MCF 10A (cell line): Measurements from ENCODE around the gene AGAP6. TPM values are rescaled to one million over a fixed set of nuclear protein-coding genes. Genes with fewer than 3 reads are reported as not detected.
"Not testable (repeated sequence)": the region's sequence is repeated elsewhere in the genome, so short reads cannot be mapped to it uniquely, and the experiment has no call there.

Experiments
- BruUV-seq: library from RNA; stranded (reverse); fragments of 400-500 nt; replicated peaks from 2 replicates; lab custom pipeline; 2021; lab: Mats Ljungman, UMichigan
- CTCF ChIA-PET: fragments of 300-600 bp; sonication (Branson Sonifier 250); formaldehyde crosslinking; extraction: SDS; loops from one replicate; lab custom pipeline; 2021; ENCODE audit warnings: antibody characterized with exemption, inconsistent platforms; lab: Yijun Ruan, JAX
- POLR2A ChIA-PET: fragments of 300-600, 350-650 bp; sonication (Branson Sonifier 250); formaldehyde crosslinking; extraction: SDS; loops from one replicate; lab custom pipeline; 2020; ENCODE audit warnings: antibody characterized with exemption, inconsistent platforms; lab: Yijun Ruan, JAX
- DNase-seq: peaks from one replicate; pipeline ENCODE4 v3.0.0-alpha.2; 2018; ENCODE audit not compliant: unreplicated experiment
- H3K27ac Mint-ChIP-seq: one replicate; pipeline ENCODE4 v1.8.0; 2022; ENCODE audit warnings: mild to moderate bottlenecking, low read depth, mixed read lengths; ENCODE audit not compliant: unreplicated experiment
- H3K27me3 Mint-ChIP-seq: one replicate; pipeline ENCODE4 v1.8.0; 2022; ENCODE audit warnings: mixed read lengths; ENCODE audit not compliant: insufficient read depth, unreplicated experiment
- H3K36me3 Mint-ChIP-seq: one replicate; pipeline ENCODE4 v1.8.0; 2022; ENCODE audit warnings: mild to moderate bottlenecking, moderate library complexity, mixed read lengths; ENCODE audit not compliant: insufficient read depth, unreplicated experiment
- H3K4me1 Mint-ChIP-seq: one replicate; pipeline ENCODE4 v1.8.0; 2022; ENCODE audit warnings: mixed read lengths; ENCODE audit not compliant: insufficient read depth, unreplicated experiment
- H3K4me3 Mint-ChIP-seq: one replicate; pipeline ENCODE4 v1.8.0; 2022; ENCODE audit warnings: mild to moderate bottlenecking, moderate library complexity, mixed read lengths; ENCODE audit not compliant: unreplicated experiment
- H3K9me3 Mint-ChIP-seq: one replicate; pipeline ENCODE4 v1.8.0; 2022; ENCODE audit warnings: mixed read lengths; ENCODE audit not compliant: unreplicated experiment
- intact Hi-C: fragments of 100-400 bp; cut with micrococcal nuclease; formaldehyde crosslinking; loops from 2 replicates; pipeline ENCODE4 v1.14.1; 2022
- total RNA-seq: library from RNA; stranded (reverse); gene quantifications from 2 replicates; pipeline ENCODE4 v1.2.3, GENCODE V29; 2022
- TF ChIP-seq, protein P1 (sequence below): fragments of 200-600 bp; IDR thresholded peaks from one replicate; pipeline ENCODE4 v1.8.0; 2022; ENCODE audit warnings: antibody characterized with exemption, mild to moderate bottlenecking; ENCODE audit not compliant: unreplicated experiment

The AGAP6 gene
- total RNA-seq, 1 experiment from 2014 or later, result 18.8 TPM

DNA sequence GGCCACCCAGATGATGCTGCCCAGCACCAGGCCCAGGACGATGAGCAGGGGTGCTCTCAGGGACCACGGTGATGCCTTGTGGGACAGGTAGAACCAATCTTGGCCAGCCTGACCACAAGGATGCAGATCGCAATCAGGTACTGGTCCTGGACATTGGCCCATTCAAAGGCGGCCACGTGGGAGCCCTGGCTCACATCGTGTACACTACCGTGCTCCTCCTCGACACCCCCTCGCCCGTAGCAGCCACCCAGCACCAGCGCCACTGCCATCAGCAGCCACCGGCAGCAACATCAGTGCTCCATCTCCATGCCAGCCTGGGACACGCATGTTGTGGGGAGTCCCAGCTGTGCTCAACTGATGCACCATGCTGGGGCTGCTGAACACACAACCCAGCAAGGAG is 39.0 kb downstream of the AGAP6 start:
- ChIA-PET POLR2A (no interaction called here), CTCF (no interaction called here)
- TF ChIP-seq, protein P1, sequence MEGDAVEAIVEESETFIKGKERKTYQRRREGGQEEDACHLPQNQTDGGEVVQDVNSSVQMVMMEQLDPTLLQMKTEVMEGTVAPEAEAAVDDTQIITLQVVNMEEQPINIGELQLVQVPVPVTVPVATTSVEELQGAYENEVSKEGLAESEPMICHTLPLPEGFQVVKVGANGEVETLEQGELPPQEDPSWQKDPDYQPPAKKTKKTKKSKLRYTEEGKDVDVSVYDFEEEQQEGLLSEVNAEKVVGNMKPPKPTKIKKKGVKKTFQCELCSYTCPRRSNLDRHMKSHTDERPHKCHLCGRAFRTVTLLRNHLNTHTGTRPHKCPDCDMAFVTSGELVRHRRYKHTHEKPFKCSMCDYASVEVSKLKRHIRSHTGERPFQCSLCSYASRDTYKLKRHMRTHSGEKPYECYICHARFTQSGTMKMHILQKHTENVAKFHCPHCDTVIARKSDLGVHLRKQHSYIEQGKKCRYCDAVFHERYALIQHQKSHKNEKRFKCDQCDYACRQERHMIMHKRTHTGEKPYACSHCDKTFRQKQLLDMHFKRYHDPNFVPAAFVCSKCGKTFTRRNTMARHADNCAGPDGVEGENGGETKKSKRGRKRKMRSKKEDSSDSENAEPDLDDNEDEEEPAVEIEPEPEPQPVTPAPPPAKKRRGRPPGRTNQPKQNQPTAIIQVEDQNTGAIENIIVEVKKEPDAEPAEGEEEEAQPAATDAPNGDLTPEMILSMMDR, result no peak
- Mint-ChIP-seq H3K4me1 (no peaks in the 10 kb centered on the region), H3K27ac (peak overlapping the region; percentile 61), H3K36me3 (no peaks in the 10 kb centered on the region), H3K9me3 (no peaks in the 10 kb centered on the region), H3K27me3 (peaks cover 17% of the 10 kb centered on the region), H3K4me3 (no peak overlapping the region)
- no TSS peak for BruUV-seq
- no peak for DNase-seq
- intact Hi-C loops, result no loop called here

- no peak overlapping the region for H3K27ac Mint-ChIP-seq
- CTCF ChIA-PET, result no interaction called here
- BruUV-seq, result no TSS peak
These were observed 45.3 kb downstream of the AGAP6 start for GRCh38 chr10:50033481-50033880.

DNA sequence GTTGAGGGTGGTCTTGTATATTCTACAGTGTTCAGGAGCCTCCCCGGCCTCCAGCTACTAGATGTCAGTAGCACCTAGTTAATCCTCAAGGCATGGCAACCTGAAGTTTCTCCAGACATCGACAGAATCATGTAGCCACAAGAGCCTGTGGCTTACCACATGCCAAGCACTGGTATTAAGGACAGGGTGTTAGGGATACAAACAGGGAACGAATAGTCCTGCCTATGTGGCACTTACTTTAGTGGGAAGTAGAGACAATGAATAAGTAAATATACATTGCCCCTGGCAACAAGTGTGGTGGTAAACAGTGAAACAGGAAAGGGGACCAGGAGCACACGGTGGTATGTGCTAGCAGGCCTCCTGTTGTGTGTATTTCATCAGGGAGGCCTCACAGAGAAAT is 47.1 kb downstream of the AGAP6 start:
- H3K4me1 Mint-ChIP-seq, POLR2A ChIA-PET, H3K4me3 Mint-ChIP-seq, H3K9me3 Mint-ChIP-seq, CTCF ChIA-PET, H3K27ac Mint-ChIP-seq, BruUV-seq, H3K27me3 Mint-ChIP-seq, intact Hi-C loops, H3K36me3 Mint-ChIP-seq, DNase-seq: not testable (repeated sequence)

More at GRCh38 chr10:50033481-50033880, 45.3 kb downstream of the AGAP6 start:
- DNase-seq, result no peak
- no peaks in the 10 kb centered on the region for H3K4me1 Mint-ChIP-seq
- peaks cover 5% of the 10 kb centered on the region for H3K36me3 Mint-ChIP-seq
- no peaks in the 10 kb centered on the region for H3K9me3 Mint-ChIP-seq
- no peaks in the 10 kb centered on the region for H3K27me3 Mint-ChIP-seq
- POLR2A ChIA-PET, result no interaction called here
- TF ChIP-seq, protein P1, result no peak
- intact Hi-C loops, result no loop called here
- H3K4me3 Mint-ChIP-seq, result no peak overlapping the region

DNA sequence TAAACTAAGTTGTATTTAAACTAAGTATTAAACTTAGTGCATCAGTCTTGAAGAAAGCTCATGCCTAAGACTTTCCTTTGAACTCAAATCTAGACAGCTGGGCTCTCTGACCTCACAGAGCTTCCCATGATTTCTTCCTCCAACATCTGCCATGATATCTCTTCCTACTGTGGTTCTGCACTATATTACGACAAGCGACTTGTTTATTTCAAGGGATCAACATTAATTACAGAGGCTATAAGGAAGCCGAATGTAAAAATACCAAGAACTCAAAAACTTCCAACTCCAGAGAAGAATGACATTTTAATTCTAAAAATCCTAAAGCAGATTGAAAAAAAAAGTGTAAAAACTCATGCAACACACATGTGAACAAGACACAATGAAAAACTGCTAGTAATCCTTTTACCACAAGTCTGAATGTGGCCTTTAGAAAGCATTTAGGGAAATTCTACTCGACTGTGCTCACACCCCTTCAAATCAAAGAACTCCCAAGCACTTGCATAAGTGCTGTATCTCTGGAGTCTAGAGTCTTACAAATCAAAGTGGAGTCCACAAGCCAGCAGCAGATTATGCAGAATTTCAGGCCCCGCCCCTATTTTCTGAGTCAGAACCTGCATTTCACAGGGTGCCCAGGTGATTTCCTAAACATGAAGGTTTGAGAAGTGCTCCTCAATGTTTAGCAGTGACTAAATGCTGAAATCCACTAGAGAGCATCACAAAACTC is 56.9 kb downstream of the AGAP6 start:
- DNase-seq, result peak; percentile 34
- TF ChIP-seq, protein P1, result no peak
- Mint-ChIP-seq H3K4me3 (no peak overlapping the region), H3K9me3 (no peaks in the 10 kb centered on the region), H3K27ac (no peak overlapping the region), H3K36me3 (peaks cover 4% of the 10 kb centered on the region), H3K4me1 (no peaks in the 10 kb centered on the region), H3K27me3 (peaks cover 11% of the 10 kb centered on the region)
- POLR2A ChIA-PET, result no interaction called here
- CTCF ChIA-PET, result interaction anchor here (0.6 kb wide), 1 partner anchor 604 kb away, joined by 3 read pairs; no protein-coding TSS in a partner anchor
- intact Hi-C loops, result no loop called here
- no TSS peak for BruUV-seq

DNA sequence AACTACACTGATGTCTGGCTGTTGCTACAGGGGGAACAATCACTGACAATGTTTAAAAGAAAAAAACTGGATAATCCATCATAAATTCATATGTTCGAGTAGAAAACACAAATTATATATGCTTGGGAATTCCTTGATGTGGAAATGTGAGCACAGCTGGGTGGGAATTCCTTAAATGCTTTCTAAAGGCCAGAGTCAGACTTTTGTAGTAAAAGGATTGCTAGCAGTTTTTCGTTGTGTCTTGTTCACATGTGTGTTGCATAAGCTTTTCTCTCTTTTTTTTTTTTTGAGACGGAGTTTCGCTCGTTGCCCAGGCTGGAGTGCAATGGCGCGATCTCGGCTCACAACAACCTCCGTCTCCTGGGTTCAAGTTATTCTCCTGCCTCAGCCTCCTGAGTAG is 58.3 kb downstream of the AGAP6 start:
- DNase-seq, POLR2A ChIA-PET, intact Hi-C loops, H3K9me3 Mint-ChIP-seq, H3K4me1 Mint-ChIP-seq, H3K27ac Mint-ChIP-seq, BruUV-seq, H3K4me3 Mint-ChIP-seq, H3K36me3 Mint-ChIP-seq: not testable (repeated sequence)
- CTCF ChIA-PET, result interaction anchor here (0.6 kb wide), 1 partner anchor 472 kb away, joined by 3 read pairs; no protein-coding TSS in a partner anchor
- H3K27me3 Mint-ChIP-seq, result peaks cover 11% of the 10 kb centered on the region

GRCh38 chr10:50047594-50047993 is 59.4 kb downstream of the AGAP6 start:
- H3K9me3 Mint-ChIP-seq, H3K4me3 Mint-ChIP-seq, BruUV-seq, DNase-seq, H3K36me3 Mint-ChIP-seq, H3K4me1 Mint-ChIP-seq, H3K27ac Mint-ChIP-seq, intact Hi-C loops, CTCF ChIA-PET: not testable (repeated sequence)
- peaks cover 11% of the 10 kb centered on the region for H3K27me3 Mint-ChIP-seq
- POLR2A ChIA-PET, result interaction anchor here (0.7 kb wide), 1 partner anchor 570 kb away, joined by 3 read pairs; no protein-coding TSS in a partner anchor

GRCh38 chr10:50051995-50052660 is 63.9 kb downstream of the AGAP6 start:
- H3K4me1 Mint-ChIP-seq, intact Hi-C loops, H3K9me3 Mint-ChIP-seq, H3K27me3 Mint-ChIP-seq, BruUV-seq, POLR2A ChIA-PET, H3K36me3 Mint-ChIP-seq, CTCF ChIA-PET: not testable (repeated sequence)
- Mint-ChIP-seq H3K4me3 (peak overlapping the region; percentile 65), H3K27ac (peak overlapping the region; percentile 91)
- DNase-seq, result peak; percentile 61
